CD4-positive, alpha-beta T cell treated with Interleukin-15 for 1 hour (primary cell): Measurements from ENCODE around the gene LMF1.

Source experiments
- DNase-seq: peaks from one replicate; pipeline ENCODE4 v3.0.0-alpha.2; 2020

The LMF1 gene

DNA sequence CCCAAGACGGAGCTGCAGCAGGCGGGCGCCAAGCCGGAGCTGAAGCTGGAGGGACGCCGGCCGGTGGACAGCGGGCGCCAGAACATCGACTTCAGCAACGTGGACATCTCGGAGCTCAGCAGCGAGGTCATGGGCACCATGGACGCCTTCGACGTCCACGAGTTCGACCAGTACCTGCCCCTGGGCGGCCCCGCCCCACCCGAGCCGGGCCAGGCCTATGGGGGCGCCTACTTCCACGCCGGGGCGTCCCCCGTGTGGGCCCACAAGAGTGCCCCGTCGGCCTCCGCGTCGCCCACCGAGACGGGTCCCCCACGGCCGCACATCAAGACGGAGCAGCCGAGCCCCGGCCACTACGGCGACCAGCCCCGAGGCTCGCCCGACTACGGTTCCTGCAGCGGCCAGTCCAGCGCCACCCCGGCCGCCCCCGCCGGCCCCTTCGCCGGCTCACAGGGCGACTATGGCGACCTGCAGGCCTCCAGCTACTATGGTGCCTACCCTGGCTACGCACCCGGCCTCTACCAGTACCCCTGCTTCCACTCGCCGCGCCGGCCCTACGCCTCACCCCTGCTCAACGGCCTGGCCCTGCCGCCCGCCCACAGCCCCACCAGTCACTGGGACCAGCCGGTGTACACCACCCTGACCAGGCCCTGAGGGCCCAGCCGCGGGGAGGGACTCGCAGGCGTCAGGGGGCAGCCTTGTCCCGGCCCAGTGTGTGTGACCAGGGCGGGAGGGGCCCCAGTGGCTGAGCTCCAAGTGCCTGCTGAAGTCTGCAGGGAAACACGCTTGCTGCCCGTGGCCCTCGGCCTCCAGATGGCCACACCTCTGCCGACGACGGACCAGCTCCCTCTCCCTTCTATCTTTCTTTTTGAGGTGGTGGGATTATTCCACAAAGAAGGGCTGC is 14.2 kb upstream of the LMF1 start:
- no peak for DNase-seq

- DNase-seq = no peak
Measured at GRCh38 chr16:984121-984694, 13.4 kb upstream of the LMF1 start.

DNA sequence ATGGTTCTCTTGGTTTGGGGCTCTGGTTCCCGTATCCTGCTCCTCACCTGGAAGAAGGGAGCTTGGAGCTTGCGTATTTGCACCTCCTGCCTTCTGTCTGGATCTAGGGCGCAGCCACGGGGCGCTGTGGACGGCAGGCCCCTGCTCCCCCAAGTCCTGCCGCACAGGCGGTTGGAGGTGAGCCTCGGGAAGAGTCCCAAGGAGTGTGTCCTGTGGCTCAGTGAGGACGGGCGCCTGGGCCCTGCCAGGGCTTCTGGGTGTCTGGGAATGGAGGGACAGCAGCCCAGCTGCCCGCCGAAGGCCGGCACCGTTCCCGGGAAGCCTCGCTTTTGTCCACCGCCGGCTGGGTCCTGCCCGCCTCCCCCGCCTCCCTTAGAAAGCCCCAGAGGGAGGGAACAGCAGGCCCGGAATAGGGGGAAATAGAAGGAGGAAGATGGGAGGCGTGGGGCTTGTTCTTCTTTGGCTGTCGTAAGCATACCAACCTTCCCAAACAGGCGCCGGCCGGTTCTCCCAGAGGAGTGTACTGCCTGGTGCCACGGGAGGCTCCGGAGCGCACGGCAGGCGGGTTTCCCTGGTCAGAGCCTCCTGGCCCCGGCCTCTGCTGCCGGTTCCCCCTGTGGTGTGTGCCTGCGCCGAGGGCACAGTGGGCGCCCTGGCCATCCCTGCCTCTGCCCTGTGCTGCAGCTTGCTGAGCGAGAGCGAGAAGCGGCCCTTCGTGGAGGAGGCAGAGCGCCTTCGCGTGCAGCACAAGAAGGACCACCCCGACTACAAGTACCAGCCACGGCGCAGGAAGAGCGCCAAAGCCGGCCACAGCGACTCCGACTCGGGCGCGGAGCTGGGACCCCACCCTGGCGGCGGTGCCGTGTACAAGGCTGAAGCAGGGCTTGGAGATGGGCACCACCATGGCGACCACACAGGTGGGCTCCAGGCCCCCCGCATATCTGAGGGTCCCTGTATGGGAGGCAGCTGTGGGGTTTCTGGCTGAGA is 12.6 kb upstream of the LMF1 start:
- no peak for DNase-seq

GRCh38 chr16:982145-983043 is 11.6 kb upstream of the LMF1 start:
- DNase-seq = no peak

DNA sequence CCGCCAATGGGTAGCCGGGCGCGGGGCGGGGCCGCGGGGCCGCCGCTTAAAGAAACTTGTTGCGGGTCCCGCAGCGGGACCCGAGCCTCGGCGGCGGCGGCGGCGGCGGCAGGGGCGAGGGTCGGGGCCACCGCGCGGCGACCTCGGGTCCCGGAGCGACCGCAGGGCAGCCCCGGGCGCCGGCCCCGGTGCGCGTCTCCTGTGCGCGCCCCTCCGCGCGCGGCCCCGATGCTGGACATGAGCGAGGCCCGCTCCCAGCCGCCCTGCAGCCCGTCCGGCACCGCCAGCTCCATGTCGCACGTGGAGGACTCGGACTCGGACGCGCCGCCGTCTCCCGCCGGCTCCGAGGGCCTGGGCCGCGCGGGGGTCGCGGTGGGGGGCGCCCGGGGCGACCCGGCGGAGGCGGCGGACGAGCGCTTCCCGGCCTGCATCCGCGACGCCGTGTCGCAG is 10.9 kb upstream of the LMF1 start, which contains the start of gene SOX8:
TSS of gene SOX8 (plus strand) at position 76 of the 450 bp plus-strand sequence. CDS start at position 229, 153 bp downstream.
- DNase-seq = no peak

DNA sequence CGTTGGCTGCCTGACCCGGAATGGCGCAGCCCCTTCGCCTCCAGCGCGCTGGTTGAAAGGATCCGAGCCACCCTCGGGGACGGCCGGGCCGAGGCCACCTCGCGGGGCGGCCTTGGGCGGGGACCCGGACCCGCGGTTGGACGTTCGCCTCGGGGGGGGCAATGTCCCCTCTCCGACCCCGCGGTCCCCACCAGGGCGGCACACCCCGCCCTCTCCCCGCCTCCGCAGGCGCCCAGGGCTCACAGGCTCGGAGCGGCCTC is 9.7 kb upstream of the LMF1 start:
- no peak for DNase-seq

- DNase-seq = no peak
Measured at GRCh38 chr16:979859-980594, 9.2 kb upstream of the LMF1 start.

GRCh38 chr16:979147-979546 is 8.4 kb upstream of the LMF1 start:
- no peak for DNase-seq

DNA sequence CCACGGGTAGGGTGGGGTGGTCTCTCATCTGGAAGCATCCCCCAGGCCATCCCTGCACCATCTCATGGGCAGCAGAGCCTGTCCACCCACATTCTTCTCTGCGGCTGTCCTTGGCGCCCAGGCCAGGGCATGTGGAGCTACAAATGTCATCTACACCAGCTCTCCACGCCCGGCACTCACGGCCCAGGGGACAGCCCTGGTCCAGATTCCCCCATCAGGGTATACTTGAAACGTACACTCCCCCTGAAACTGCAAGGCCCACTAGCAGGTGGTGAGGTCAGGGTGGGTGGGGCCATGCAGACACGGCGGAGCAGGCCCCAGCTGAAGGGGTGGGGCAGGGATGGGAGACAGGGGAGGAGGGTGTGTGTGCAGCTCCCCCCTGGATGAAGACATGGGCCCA is 7.6 kb upstream of the LMF1 start:
- DNase-seq = no peak

DNA sequence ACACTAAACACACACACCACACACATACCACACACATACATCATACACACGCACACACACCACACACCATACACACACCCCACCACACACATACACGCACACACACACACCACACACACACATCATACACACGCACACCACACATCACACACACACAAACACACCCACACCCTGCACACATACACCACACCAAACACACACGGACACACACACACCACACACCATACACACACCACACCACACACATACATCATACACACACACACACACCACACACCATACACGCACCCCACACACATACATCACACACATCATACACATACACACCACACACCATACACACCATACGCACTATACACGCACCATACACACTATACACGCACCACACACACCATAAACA is 7.1 kb upstream of the LMF1 start:
- no peak for DNase-seq

DNA sequence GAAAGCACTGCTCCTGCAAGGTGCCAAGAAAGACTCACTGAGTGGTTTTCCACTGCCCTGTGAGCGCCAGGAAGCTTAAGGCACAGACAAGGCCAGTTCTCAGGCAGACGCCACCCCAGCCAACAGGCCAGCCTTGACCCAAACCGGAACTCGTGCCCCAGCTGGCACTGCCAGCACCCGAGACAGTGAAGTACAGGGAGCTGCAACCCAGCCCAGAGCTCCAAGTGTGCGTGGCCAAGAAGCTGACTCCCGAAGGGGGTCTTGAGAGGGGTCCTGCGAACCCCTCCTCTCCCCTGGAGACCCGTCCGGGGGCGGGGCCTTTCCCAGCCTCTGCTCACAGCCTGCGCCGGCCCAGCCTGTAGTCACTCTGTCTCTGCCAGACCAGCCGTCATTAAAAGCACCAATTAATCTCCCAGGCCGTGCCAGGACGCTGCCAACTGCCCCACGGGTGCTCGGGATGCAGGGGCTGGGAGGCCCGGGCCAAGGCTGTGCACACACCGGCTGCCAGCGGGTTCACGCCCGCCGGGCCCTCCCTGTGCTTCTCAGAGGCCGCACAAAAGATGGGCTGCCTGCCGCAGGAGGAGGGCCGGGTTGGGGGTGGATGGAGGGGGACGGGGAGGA is 6.4 kb upstream of the LMF1 start:
- no peak for DNase-seq

GRCh38 chr16:976389-976931 is 5.7 kb upstream of the LMF1 start:
- DNase-seq = no peak

DNA sequence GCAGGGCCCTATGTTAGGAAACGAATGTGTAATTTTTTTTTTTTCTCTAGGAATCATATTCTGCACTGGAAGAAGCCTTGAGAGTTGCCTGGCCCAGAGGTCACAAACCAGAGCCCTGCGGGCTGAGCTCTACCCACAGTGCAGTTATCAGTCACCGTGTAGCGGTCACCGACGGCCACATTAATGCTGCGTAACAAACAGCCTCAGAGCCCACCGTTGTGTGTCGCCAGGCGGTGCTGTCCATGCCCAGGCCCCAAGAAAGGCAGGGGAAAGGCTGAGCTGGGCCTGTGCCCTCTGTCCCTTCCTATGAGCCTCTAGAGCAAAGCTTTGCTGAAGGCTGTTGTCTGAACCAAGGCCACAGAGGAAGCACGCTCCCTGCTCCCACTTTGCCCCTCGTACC is 4.5 kb upstream of the LMF1 start:
- DNase-seq = no peak

DNA sequence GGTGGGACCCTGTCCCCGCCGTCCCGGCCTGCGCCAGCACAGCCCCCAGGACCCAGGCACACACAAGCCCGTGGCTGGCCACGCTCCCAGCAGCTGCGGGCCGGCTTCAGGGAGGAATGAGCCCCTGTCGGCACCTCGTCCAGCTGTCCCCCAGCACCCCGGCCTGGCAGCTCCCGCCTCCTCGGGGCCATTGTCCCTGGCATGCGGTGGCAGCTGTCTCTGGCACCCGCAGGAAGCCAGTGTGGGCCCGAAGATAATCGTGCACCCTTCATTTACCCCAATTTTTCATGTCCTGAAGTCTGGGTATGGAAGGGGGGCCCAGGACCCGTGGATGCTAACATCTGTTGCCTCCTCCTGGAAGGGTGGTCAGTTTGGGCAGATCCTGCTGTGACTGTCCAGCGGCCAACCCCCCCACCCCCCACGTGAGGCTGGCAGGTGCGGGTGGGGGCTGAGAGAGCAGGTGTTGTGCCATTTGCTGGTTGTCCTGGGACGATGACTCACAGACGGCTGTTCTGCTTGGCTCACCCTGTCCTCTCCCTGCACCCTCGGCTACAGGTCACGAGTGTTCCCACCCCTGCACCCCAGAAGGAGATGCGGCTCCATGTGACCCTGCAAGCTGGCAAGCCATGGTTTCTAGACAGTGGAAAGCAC is 4.0 kb upstream of the LMF1 start:
- no peak for DNase-seq

GRCh38 chr16:974001-974601 is 3.3 kb upstream of the LMF1 start:
- DNase-seq = no peak

DNA sequence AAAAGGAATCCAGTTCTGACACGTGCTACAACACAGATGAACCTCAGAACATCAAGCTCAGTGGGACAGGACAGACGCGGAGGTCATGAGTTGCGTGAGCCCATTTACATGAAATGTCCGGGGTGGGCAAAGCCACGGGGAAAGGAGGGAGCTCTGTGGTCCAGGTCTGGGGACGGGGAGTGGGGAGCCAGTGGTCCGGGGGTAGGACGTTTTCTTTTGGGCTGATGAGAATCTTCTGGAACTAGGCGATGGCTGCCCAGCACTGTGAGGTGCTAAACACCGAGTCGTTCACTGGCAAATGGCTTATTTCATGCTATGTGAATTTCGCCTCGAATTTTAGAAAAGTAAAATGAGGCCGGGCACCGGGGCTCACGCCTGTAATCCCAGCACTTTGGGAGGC is 2.6 kb upstream of the LMF1 start:
- DNase-seq = no peak

DNA sequence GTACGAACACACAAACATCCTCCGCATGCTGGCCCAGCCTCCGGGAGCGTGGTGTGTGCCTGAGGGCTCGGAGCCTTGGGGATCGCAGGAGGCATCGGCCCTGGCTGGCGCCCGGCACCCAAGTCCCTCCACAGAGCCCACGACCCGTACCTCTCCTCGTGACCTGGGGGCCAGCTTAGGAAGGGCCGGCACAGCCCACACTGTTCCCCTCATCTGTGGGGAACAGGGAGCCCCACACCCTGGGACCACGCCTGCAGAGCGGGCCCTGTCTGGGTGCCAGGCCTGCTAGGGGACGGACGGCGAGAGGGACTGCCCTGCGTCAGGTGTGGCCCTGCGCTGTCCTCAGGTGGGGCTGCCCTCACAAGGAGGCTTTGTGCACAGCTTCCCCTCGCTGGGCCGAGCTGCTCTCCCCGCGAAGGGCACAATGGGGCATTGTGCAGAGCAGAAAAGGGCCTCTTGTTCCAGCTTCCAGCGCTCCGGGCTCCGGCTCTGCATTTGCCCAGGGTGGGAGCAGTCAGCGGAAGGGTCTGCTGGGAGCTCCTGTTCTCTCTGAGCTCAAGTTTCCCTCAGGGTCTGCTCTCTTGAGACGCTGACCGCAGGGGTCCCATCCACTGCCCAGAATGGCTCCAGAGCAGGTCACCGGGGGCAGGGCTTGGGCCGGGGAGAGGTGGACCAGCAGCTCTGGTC is 1.7 kb upstream of the LMF1 start:
- no peak for DNase-seq

DNA sequence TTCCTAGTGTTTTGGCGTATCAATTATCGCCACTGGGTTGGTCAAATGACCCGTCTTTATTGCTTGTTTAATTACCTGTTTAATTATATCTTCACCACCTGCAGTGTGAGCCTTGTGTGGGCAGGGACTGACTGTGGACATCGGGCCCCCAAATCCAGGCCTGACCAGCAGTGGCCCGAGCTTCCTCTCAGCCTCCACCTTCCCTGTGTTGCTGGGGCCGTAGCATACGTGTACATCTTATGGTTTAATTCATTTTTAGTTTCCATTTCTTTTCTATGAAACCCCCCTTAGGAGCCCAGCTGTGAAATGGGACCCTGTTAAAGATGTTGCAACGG is 1.2 kb upstream of the LMF1 start:
- no peak for DNase-seq

DNA sequence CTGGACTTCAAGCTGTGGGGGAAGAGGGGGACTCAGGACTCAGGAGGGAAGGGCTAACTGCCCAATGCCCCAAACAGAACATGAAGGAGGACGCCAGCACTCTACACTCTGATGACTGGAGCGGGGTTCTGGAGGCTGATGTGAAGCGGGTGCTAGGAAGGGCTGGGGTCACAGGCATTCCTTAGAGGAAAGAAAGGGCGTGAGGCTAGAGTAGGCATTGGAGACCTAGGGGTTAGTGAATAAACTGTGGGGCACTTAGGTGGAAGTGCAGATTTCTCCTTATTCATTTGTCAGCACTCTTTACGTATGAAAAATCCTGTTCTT is 760 bp upstream of the LMF1 start:
- no peak for DNase-seq

GRCh38 chr16:970386-970765 is 408 bp downstream of the LMF1 start:
- DNase-seq = no peak
